ENCODE results near the gene EHBP1L1. TPM values are rescaled to one million over a fixed set of nuclear protein-coding genes. Genes with fewer than 3 reads are reported as not detected.

Gene EHBP1L1
- total RNA-seq, 4 donors from 2014 or later, result 46.5 to 101 (median 87.4) TPM

GRCh38 chr11:65596520-65596919 lies 20.7 kb downstream of the EHBP1L1 start:
- intact Hi-C loops (cut with DNase I), result no loop called here
- no peak overlapping the region for H3K27ac ChIP-seq
- TF ChIP-seq CTCF (IDR thresholded peaks at IDR 0.05) (no peak), POLR2A (IDR thresholded peaks at IDR 0.05) (no peak)
- DNase-seq, result no peak
- no peaks in the 10 kb centered on the region for H3K9me3 ChIP-seq
- H3K4me1 ChIP-seq, result peaks cover 23 to 48% (median 33%) of the 10 kb centered on the region in 3 donors
- no peaks in the 10 kb centered on the region for H3K27me3 ChIP-seq
- H3K4me3 ChIP-seq, result no peak overlapping the region
- peaks cover 20 to 57% (median 20%) of the 10 kb centered on the region in 3 donors for H3K36me3 ChIP-seq
- 66 to 70% methylated on average over 5 of the region's 6 CpGs for WGBS, 2 donors

GRCh38 chr11:65598258-65598699 lies 22.4 kb downstream of the EHBP1L1 start:
- DNase-seq, result no peak
- Histone ChIP-seq H3K27ac (no peak overlapping the region), H3K27me3 (no peaks in the 10 kb centered on the region), H3K4me3 (no peak overlapping the region), H3K4me1 (peaks cover 18 to 30% (median 24%) of the 10 kb centered on the region in 3 donors), H3K36me3 (peaks cover 20 to 53% (median 20%) of the 10 kb centered on the region in 3 donors), H3K9me3 (no peaks in the 10 kb centered on the region)
- intact Hi-C loops (cut with DNase I), result no loop called here
- 81 to 90% methylated on average over 5 to 9 of the region's 16 CpGs for WGBS, 2 donors
- TF ChIP-seq POLR2A (IDR thresholded peaks at IDR 0.05), result no peak
- TF ChIP-seq CTCF (IDR thresholded peaks at IDR 0.05), result no peak

GRCh38 chr11:65599216-65599954 lies 23.5 kb downstream of the EHBP1L1 start:
- intact Hi-C loops (cut with DNase I), result no loop called here
- WGBS, 2 donors, result 86 to 92% methylated on average over 2 to 7 of the region's 49 CpGs
- Histone ChIP-seq H3K9me3 (no peaks in the 10 kb centered on the region), H3K27ac (no peak overlapping the region), H3K36me3 (peaks cover 21 to 60% (median 23%) of the 10 kb centered on the region in 3 donors), H3K4me3 (no peak overlapping the region), H3K4me1 (peaks cover 9 to 19% (median 14%) of the 10 kb centered on the region in 3 donors), H3K27me3 (no peaks in the 10 kb centered on the region)
- TF ChIP-seq POLR2A (IDR thresholded peaks at IDR 0.05) (no peak), CTCF (IDR thresholded peaks at IDR 0.05) (no peak)
- DNase-seq, result no peak

DNA sequence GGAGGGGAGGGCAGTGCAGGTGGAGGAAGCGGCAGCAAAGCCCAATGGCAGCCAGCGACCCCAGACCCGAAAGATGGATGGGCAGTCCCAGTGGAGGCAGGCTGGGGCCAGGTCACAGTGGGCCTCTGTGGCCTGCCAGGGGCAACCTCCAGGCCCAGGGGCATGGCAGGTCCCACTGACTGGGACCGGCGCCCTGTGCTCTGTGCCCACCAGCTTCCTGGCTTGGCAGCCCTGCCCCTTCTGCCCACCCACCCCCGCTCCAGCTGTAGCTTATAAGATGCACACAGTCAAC lies 24.0 kb downstream of the EHBP1L1 start:
- WGBS, 2 donors, result no CpG with 5 or more reads among the region's 6 CpGs

More for the DNA sequence above, 24.0 kb downstream of the EHBP1L1 start:
- H3K27me3 ChIP-seq, result no peaks in the 10 kb centered on the region
- intact Hi-C loops (cut with DNase I), result no loop called here
- no peak overlapping the region for H3K27ac ChIP-seq
- TF ChIP-seq CTCF (IDR thresholded peaks at IDR 0.05), result no peak
- TF ChIP-seq POLR2A (IDR thresholded peaks at IDR 0.05), result no peak
- H3K4me1 ChIP-seq, result peaks cover 8 to 14% (median 10%) of the 10 kb centered on the region in 3 donors
- peaks cover 26 to 65% (median 29%) of the 10 kb centered on the region in 3 donors for H3K36me3 ChIP-seq
- DNase-seq, result no peak
- H3K4me3 ChIP-seq, result no peak overlapping the region
- H3K9me3 ChIP-seq, result no peaks in the 10 kb centered on the region
